Epithelial cell of esophagus (primary cell): Measurements from ENCODE around the gene RAD51B.

Experiments used
- DNase-seq: peaks from one replicate; pipeline ENCODE4 v3.0.0; 2010; ENCODE audit warnings: low read depth
- H3K4me3 ChIP-seq: 2 replicates; pipeline ENCODE4 v1.5.1; 2011; ENCODE audit warnings: mild to moderate bottlenecking, low read length, control low read depth
- TF ChIP-seq, protein P1 (sequence below): IDR thresholded peaks from 2 replicates; pipeline ENCODE4 v1.5.1; 2011; ENCODE audit warnings: low read depth, mild to moderate bottlenecking, low read length, control low read depth, inconsistent platforms; ENCODE audit not compliant: insufficient read depth; ENCODE audit errors: missing control alignments

Gene RAD51B

DNA sequence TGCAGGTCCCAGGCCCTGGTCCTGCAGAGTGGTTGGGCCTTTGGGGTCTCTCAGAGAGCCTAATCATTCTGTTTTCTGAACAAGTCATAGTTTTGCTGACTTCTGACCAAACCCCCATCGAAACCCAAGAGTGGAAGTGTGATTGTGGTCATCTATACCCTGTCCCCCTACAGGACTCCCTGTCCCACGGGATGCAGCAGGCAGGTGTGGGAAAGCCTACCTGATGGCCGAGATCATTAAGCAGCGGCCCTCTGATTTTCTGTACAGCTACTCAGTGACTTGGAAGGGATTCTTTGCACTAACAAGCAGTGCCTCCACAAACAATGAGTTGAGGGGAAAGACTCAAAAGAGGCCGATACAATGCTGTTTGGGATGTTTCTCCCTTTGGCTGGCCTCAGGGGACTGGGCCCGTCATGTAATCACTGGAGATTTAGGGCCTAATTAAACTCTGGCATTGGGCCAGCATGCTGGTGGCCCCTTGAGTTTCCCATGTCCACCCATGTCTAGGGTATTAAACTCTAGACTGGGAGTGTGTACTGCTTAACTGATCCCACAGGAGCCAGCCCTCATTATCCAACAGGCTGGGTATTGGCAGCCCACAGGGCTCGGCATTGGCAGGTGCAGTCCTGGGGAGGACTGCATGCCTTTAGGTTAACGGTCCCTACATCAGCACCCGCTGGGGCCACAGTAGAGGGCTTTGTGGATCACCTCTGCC lies 780.5 kb downstream of the RAD51B start:
- DNase-seq, result no peak
- TF ChIP-seq, protein P1, sequence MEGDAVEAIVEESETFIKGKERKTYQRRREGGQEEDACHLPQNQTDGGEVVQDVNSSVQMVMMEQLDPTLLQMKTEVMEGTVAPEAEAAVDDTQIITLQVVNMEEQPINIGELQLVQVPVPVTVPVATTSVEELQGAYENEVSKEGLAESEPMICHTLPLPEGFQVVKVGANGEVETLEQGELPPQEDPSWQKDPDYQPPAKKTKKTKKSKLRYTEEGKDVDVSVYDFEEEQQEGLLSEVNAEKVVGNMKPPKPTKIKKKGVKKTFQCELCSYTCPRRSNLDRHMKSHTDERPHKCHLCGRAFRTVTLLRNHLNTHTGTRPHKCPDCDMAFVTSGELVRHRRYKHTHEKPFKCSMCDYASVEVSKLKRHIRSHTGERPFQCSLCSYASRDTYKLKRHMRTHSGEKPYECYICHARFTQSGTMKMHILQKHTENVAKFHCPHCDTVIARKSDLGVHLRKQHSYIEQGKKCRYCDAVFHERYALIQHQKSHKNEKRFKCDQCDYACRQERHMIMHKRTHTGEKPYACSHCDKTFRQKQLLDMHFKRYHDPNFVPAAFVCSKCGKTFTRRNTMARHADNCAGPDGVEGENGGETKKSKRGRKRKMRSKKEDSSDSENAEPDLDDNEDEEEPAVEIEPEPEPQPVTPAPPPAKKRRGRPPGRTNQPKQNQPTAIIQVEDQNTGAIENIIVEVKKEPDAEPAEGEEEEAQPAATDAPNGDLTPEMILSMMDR, result no peak
- no peak overlapping the region for H3K4me3 ChIP-seq

DNA sequence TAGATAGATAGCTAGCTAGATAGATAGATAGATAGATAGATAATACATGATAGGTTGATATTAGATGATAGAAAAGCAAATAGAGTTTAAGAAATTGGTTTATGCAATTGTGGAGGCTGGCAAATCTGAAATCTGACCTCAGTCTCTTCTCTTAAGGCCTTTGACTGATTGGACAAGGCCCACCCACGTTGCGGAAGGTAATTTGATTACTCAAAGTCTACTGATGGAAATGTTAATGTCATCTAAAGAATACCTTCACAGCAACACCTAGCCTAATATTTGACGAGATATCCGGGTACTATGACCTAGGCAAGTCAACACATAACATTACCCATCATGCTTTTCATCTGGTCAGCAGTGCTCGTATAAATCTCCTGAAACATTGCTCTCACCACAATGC lies 782.9 kb downstream of the RAD51B start:
- TF ChIP-seq, protein P1, result no peak
- H3K4me3 ChIP-seq, result no peak overlapping the region
- DNase-seq, result no peak

DNA sequence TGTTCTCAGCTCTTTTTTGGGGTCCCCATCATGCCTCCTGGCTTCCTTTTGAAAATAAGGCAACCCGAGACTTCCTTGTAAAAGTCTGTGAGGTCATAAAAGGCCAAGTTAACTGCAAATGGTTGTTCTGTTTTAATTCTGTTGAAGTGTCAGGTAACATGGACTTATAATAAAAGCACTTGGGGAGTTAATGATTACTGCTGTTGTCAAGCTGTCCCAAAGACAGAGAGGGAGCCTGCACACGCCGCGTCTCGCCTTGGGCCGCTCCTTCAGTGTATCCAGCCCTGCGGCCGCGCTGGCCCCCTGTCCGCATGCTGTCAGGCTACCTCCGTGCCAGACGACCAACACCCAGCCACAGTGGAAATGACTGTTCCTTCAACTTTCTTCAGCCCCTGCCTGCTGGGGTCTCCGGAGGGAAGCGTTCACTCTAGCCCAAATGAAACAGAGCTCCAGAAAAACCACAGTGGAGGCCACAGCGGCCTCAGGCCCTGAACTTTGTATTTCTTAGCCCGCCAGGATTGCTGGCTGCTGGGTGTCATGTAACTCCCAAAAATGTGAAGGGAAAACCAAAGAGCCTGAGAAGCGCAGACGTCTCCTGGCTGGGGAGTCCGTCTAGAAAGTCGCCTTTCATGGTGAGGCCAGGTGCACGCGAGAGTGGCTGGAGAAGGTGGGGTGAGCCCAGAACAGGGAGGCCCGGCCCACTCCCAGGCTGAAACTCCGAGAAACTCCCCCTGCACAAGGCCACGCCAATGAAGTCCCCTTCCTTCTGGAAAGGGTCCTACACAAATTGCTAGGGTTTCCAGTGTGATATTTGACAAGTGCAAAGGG lies 784.2 kb downstream of the RAD51B start:
- TF ChIP-seq, protein P1, result no peak
- DNase-seq, result no peak
- H3K4me3 ChIP-seq, result no peak overlapping the region

DNA sequence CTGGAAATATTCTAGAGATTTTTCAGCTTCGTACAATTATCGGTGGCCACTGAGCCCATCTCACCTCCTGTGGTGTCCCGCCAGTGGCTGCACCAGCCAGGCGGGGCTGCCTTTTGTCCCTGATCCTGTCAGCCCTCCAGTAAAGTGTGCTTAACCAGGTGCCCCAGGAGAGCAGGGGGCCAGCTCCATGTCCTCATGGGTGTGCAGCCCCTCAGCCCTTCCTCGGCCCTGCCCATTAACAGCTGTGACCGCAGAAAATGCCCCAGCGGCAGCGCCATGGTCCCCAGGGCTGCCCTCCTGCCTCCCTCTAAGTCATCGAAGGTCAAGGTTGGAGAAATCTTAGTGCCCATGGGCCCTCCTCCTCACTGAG lies 784.8 kb downstream of the RAD51B start:
- no peak overlapping the region for H3K4me3 ChIP-seq
- no peak for DNase-seq
- TF ChIP-seq, protein P1, result no peak

DNA sequence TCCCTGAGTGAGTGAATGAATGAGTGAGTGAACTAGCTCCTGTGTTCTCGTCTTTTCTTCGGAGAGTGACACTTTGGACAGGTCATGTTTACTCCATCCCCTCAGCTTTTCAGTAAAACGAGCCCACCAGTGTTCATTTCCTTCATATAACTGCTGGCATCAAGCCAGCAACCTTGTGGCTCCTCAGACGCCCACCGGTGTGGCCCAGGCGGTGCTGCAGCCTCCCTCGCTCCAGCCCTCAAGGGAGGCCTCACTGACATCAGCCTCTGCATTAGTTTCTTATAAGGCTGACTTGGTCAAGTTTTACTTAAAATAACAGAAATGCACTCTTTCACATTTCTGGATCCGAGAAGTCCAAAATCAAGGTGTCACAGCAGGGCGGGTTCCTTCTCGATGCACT lies 785.2 kb downstream of the RAD51B start:
- DNase-seq, result no peak
- no peak overlapping the region for H3K4me3 ChIP-seq
- TF ChIP-seq, protein P1, result no peak

DNA sequence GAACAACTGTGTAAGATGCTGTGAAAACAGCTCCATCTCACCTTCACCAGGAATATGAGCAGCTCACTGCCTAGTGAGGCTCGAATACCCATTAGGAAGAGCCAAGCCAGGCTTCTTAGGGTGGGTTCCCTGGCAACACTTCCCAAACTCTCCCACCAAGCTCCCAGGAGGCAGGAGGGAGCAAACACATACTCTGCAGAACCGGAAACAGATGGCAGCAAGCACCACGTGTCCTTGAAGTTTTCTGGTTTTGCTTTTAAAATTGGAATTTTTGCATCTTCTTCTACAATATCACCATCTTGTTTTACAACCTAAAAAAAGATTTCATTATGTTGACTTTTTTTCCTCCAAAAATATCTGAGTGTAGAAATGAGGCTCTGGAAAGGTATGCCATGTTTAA lies 786.6 kb downstream of the RAD51B start:
- no peak for DNase-seq
- no peak overlapping the region for H3K4me3 ChIP-seq
- TF ChIP-seq, protein P1, result no peak

DNA sequence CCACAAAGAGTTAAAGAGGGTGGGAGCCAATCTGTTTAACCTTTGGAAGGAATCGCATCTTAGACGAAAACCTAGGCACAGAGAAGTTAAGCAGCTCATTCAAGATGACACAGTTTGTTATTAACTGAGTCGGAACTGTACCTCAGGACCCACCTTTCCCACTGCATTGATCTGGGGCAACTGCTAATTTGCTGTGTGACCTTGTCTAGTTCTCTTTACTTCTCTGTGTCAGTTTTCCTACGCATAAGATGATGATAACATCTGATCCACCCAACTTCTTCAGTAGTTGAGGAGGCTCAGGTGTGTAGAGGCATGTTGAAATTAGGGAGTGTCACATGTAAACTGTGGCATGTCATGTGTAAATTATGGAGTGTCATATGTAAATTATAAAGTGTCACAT lies 787.1 kb downstream of the RAD51B start:
- TF ChIP-seq, protein P1, result no peak
- no peak overlapping the region for H3K4me3 ChIP-seq
- DNase-seq, result no peak
